HK-2 (cell line): ENCODE data around the gene NEURL2.

Source experiments
- DNase-seq: peaks from one replicate; pipeline ENCODE4 v3.0.0-alpha.2; 2018; ENCODE audit not compliant: unreplicated experiment

The NEURL2 gene

DNA sequence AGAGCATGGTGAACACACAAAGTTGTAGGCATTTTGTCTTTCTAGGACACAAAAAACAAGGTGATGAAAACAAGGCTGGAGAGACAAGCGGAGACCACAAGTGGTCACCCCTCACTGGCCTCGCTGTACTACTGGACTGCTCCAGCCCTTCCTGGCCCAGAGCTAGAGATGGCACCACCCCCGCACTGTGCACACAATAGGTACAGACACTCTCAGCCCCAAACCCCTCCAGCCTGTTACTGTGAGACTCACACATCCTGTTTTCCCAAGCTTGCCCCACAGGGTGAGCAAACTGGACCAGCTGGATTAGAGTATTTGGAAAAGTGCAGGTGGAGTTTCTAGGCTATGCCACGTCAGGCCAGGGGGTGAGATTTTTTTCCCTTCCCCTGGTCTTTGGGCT lies 18.4 kb downstream of the NEURL2 start:
- DNase-seq = no peak

- no peak for DNase-seq
Observed at GRCh38 chr20:45867819-45868176, 23.2 kb downstream of the NEURL2 start.

- DNase-seq = no peak
Observed at GRCh38 chr20:45867136-45867818, 23.7 kb downstream of the NEURL2 start.

- no peak for DNase-seq
Observed at GRCh38 chr20:45866454-45866853, 24.6 kb downstream of the NEURL2 start.

DNA sequence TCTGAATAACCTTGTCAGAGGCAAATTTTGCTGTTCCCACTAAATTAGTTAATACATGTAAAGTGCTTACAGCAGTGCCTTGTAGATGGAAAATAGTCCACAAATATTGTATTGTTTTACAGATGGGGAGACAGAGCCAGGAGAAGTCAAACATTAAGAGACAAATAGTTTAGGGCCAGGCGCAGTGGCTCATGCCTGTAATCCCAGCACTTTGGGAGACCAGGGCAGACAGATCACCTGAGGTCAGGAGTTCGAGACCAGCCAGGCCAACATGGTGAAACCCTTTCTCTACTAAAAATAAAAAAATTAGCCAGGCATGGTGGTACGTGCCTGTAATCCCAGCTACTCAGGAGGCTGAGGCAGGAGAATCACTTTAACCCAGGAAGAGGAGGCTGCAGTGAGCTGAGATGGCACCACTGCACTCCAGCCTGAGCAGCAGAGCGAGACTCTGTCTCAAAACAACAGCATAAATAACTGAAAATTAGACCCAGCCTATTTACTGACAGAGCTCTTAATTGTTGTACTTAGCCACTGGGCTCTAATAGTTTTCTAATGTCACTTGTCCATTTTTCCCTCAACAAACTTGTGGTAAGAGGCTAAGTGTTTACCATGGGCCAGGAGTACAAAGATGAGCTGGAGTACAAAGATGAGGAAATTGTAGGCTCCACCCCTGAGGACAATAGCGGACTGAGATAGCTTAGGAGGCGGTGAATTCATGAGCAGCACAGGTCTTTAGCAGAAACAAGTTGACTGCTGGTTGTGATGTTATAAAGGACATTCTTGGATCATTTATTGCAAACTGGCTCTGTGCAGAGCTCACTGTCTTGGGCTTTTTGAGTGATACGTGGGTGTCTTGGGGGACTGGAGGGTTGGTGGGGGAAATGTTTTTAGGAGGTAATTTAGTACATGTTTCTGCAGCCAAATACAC lies 27.2 kb downstream of the NEURL2 start:
- DNase-seq = no peak

DNA sequence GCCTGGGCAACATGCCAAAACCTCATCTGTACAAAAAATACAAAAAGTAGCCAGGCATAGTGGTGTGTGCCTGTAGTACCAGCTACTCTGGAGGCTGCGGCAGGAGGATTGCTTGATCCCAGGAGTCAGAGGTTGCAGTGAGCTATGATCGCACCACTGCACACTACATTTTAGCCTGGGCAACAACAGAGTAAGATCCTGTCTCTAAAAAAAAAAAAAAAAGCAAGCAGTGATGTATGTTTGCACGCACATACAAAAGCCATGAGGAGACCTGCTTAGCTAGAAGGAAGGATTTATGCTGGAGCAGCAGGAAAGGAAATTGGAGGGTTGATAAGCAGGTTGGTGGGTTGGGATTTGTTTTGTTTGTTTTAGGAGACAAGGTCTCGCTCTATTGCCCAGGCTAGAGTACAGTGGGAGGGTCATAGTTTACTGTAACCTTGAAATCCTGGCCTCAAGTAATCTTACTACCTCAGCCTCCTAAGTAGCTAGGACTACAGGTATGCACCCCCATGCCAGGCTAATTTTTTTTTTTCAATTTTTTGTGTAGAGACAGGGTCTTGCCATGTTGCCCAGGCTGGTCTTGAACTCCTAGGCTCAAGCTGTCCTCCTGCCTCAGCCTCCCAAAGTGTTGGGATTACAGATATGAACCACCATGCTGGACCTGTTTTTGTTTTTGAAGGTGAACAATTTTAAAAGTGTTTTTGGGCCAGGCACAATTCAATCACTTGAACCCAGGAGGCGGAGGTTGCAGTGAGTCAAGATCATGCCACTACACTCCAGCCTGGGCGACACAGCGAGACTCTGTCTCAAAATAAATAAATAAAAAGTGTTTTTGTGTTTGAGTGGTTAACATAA lies 29.6 kb downstream of the NEURL2 start:
- DNase-seq = peak; percentile 25

DNA sequence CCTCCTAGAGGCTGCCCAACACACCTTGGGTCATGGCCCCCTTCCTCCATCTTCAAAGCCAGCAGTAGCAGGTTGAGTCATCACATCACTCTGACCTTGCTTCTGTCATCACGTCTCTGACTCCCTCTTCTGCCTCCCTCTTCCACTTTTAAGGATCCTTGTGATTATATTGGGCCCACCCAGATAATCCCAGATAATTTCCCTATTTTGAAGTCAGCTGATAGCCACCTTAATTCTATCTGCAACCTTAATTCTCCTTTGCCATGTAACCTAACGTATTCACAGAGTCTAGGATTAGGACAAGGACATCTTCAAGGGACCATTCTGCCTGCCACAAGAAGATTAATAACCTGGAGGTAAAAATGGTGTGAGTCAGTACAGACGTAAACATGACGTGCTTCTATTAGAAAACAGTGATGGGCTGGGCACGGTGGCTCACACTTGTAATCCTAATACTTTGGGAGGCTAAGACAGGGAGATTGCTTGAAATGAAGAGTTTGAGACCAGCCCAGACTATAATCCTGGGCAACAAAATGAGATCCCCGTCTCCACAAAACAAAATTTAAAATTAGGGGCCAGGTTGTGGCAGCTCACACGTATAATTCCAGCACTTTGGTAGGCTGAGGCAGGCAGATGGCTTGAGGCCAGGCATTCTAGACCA lies 30.3 kb downstream of the NEURL2 start:
- no peak for DNase-seq

GRCh38 chr20:45859916-45860315 lies 31.1 kb downstream of the NEURL2 start:
- DNase-seq = no peak

GRCh38 chr20:45857882-45858216 lies 33.2 kb downstream of the NEURL2 start:
- no peak for DNase-seq

- peak; percentile 98 for DNase-seq
Observed at GRCh38 chr20:45857114-45857881, 33.7 kb downstream of the NEURL2 start, which contains the start of the genes ACOT8 and ZSWIM3. TSS of gene ACOT8 (minus strand) at chr20:45857392. CDS start at chr20:45857315, 77 bp downstream. TSS of gene ZSWIM3 (plus strand) at chr20:45857614. CDS start at chr20:45857826, 212 bp downstream.

- no peak for DNase-seq
Observed at GRCh38 chr20:45853484-45853883, 37.5 kb downstream of the NEURL2 start.

GRCh38 chr20:45852326-45852725 lies 38.7 kb downstream of the NEURL2 start:
- DNase-seq = no peak

DNA sequence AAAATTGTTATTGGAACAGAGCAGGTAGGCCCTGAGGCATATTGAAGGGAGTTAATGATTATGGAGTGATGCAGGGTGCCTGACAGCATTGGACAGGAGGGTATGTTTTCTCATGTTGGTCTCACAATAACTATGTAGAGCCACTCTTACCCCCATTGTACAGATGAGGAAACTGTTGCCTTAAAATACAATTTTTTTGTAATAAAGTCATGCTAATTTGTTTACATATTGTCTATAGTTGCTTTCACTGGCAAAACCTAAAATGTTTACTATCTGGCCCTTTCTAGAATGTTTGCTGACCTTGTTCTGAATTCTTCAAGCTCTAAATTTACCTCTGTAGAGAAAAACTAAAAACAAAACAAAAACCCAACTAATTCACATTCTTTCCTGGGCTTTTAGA lies 39.5 kb downstream of the NEURL2 start:
- no peak for DNase-seq

GRCh38 chr20:45850926-45851325 lies 40.1 kb downstream of the NEURL2 start:
- no peak for DNase-seq

DNA sequence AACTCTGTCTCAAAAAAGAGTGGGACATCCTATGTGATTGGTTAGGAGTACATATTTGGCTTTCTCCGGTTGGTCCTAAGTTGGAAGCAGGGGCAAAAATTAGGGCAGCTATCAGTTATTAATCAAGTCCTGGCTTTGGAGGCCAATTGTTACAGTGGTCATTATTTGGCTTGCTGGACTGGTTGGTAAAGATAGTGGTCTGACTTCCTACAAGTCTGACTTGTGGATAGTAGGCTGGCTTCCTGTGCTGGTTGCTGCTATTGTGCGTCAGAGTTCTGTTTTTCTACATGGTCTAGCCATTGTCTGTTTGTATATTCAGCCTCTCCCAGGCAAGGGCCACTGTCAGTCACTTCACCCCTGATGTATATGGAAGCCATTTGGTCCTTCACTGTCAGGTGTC lies 40.8 kb downstream of the NEURL2 start:
- DNase-seq = no peak

DNA sequence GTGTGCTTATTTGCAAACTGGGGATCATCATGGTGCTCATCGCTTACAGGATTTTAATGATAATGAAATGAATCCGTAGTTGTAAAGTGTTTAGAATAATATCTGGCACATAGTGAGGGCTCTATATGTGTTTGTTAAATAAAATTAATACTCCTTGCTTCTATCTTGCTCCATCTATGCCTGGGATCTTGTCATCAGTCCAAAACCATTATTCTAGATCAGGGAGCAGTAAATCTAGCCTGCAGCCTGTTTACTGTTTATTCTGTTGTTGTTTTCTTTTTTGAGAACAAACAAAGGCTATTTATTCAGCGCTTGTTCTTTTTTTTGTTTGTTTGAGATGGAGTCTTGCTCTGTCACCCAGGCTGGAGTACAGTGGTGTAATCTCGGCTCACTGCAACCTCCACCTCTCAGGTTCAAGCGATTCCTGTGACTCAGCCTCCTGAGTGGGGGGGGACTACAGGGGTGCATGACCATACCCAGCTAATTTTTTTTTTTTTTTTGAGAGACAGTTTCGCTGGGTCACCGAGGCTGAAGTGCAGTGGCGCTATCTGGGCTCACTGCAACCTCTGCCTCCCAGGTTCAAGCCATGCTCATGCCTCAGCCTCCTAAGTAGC lies 41.9 kb downstream of the NEURL2 start:
- no peak for DNase-seq

DNA sequence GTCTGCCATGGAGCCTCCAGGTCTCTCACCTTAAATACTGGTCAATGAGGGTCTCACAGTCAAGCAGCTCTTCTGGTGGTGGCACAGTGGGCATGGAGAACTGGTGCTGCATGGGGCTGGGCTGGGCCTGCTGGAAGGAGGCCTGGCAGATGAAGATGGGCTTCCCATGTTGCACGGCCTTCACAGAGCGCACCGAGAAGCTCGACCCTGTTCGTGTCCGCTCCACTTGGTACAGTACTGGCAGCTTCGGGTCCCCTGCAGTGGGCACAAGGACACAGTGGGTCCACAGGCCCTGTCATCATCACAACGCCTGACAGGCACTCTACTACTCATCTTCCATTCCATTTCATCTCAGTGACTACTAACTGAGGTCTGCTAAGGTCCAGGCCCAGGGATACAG lies 42.6 kb downstream of the NEURL2 start:
- no peak for DNase-seq

DNA sequence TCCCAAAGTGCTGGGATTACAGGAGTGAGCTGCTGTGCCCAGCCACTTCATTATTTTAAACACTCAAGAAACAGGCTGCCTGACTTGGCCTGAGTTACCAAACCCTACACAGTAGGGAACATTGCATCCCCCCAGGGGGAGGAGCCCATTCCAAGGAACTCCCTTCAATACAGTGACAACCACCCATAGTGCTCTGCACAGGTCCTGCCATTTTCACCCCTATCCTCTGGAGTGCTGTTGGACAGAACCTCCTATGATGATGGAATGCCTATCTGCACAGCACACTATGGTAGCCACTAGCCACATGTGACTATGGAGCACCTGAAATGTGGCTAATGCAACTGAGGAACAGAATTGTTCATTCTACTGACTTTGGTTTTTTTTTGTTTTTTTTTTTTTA lies 45.6 kb downstream of the NEURL2 start:
- DNase-seq = no peak

- no peak for DNase-seq
Observed at GRCh38 chr20:45843506-45843905, 47.5 kb downstream of the NEURL2 start.

- no peak for DNase-seq
Observed at GRCh38 chr20:45842169-45842812, 48.7 kb downstream of the NEURL2 start.
